ENCODE measurements around the gene SLC25A25.

- TF ChIP-seq CTCF (IDR thresholded peaks at IDR 0.05) (peak; percentile 21 to 48 (median 41)), POLR2A (IDR thresholded peaks at IDR 0.05) (no peak)
Measured at GRCh38 chr9:128124873-128125579, 57.0 kb downstream of the SLC25A25 start.

Measured in adrenal gland (tissue), 5 donors.